MCF 10A (cell line): ENCODE results near the gene CDK5RAP1. TPM values are rescaled to one million over a fixed set of nuclear protein-coding genes. Genes with fewer than 3 reads are reported as not detected.

Experiments used
- BruUV-seq: library from RNA; stranded (reverse); fragments of 400-500 nt; replicated peaks from 2 replicates; lab custom pipeline; 2021; lab: Mats Ljungman, UMichigan
- CTCF ChIA-PET: fragments of 300-600 bp; sonication (Branson Sonifier 250); formaldehyde crosslinking; extraction: SDS; loops from one replicate; lab custom pipeline; 2021; ENCODE audit warnings: antibody characterized with exemption, inconsistent platforms; lab: Yijun Ruan, JAX
- POLR2A ChIA-PET: fragments of 300-600, 350-650 bp; sonication (Branson Sonifier 250); formaldehyde crosslinking; extraction: SDS; loops from one replicate; lab custom pipeline; 2020; ENCODE audit warnings: antibody characterized with exemption, inconsistent platforms; lab: Yijun Ruan, JAX
- DNase-seq: peaks from one replicate; pipeline ENCODE4 v3.0.0-alpha.2; 2018; ENCODE audit not compliant: unreplicated experiment
- H3K27ac Mint-ChIP-seq: one replicate; pipeline ENCODE4 v1.8.0; 2022; ENCODE audit warnings: mild to moderate bottlenecking, low read depth, mixed read lengths; ENCODE audit not compliant: unreplicated experiment
- H3K27me3 Mint-ChIP-seq: one replicate; pipeline ENCODE4 v1.8.0; 2022; ENCODE audit warnings: mixed read lengths; ENCODE audit not compliant: insufficient read depth, unreplicated experiment
- H3K36me3 Mint-ChIP-seq: one replicate; pipeline ENCODE4 v1.8.0; 2022; ENCODE audit warnings: mild to moderate bottlenecking, moderate library complexity, mixed read lengths; ENCODE audit not compliant: insufficient read depth, unreplicated experiment
- H3K4me1 Mint-ChIP-seq: one replicate; pipeline ENCODE4 v1.8.0; 2022; ENCODE audit warnings: mixed read lengths; ENCODE audit not compliant: insufficient read depth, unreplicated experiment
- H3K4me3 Mint-ChIP-seq: one replicate; pipeline ENCODE4 v1.8.0; 2022; ENCODE audit warnings: mild to moderate bottlenecking, moderate library complexity, mixed read lengths; ENCODE audit not compliant: unreplicated experiment
- H3K9me3 Mint-ChIP-seq: one replicate; pipeline ENCODE4 v1.8.0; 2022; ENCODE audit warnings: mixed read lengths; ENCODE audit not compliant: unreplicated experiment
- CTCF ChIP-seq: fragments of 200-600 bp; IDR thresholded peaks from one replicate; pipeline ENCODE4 v1.8.0; 2022; ENCODE audit warnings: antibody characterized with exemption, mild to moderate bottlenecking; ENCODE audit not compliant: unreplicated experiment
- intact Hi-C: fragments of 100-400 bp; cut with micrococcal nuclease; formaldehyde crosslinking; loops from 2 replicates; pipeline ENCODE4 v1.14.1; 2022
- total RNA-seq: library from RNA; stranded (reverse); gene quantifications from 2 replicates; pipeline ENCODE4 v1.2.3, GENCODE V29; 2022

CDK5RAP1 gene
- total RNA-seq, 1 experiment from 2014 or later = 41.0 TPM

- H3K36me3 Mint-ChIP-seq = peaks cover 27% of the 10 kb centered on the region
- no peak overlapping the region for H3K27ac Mint-ChIP-seq
- TF ChIP-seq CTCF = no peak
- ChIA-PET POLR2A (no interaction called here), CTCF (no interaction called here)
- intact Hi-C loops = no loop called here
- H3K27me3 Mint-ChIP-seq = no peaks in the 10 kb centered on the region
- H3K4me3 Mint-ChIP-seq = no peak overlapping the region
- no peak for DNase-seq
- H3K4me1 Mint-ChIP-seq = no peaks in the 10 kb centered on the region
- no TSS peak for BruUV-seq
- no peaks in the 10 kb centered on the region for H3K9me3 Mint-ChIP-seq
Measured at GRCh38 chr20:33349493-33349892, 51.8 kb downstream of the CDK5RAP1 start.

GRCh38 chr20:33348136-33348937 is 53.0 kb downstream of the CDK5RAP1 start:
- H3K9me3 Mint-ChIP-seq = no peaks in the 10 kb centered on the region
- H3K4me1 Mint-ChIP-seq = no peaks in the 10 kb centered on the region
- BruUV-seq = no TSS peak
- CTCF ChIA-PET = interaction anchor here (0.6 kb wide), 2 partner anchors 22 to 923 kb away, joined by 3 to 5 read pairs; no protein-coding TSS in a partner anchor
- POLR2A ChIA-PET = no interaction called here
- TF ChIP-seq CTCF = no peak
- peaks cover 18% of the 10 kb centered on the region for H3K36me3 Mint-ChIP-seq
- no peak overlapping the region for H3K27ac Mint-ChIP-seq
- no peak overlapping the region for H3K4me3 Mint-ChIP-seq
- DNase-seq = no peak
- H3K27me3 Mint-ChIP-seq = no peaks in the 10 kb centered on the region
- intact Hi-C loops = no loop called here

GRCh38 chr20:33345342-33345741 is 56.0 kb downstream of the CDK5RAP1 start:
- no peak overlapping the region for H3K27ac Mint-ChIP-seq
- no peak for TF ChIP-seq CTCF
- no peak overlapping the region for H3K4me3 Mint-ChIP-seq
- H3K9me3 Mint-ChIP-seq = no peaks in the 10 kb centered on the region
- peaks cover 5% of the 10 kb centered on the region for H3K36me3 Mint-ChIP-seq
- BruUV-seq = no TSS peak
- H3K27me3 Mint-ChIP-seq = no peaks in the 10 kb centered on the region
- CTCF ChIA-PET = interaction anchor here (0.6 kb wide), 1 partner anchor 603 kb away, joined by 3 read pairs; no protein-coding TSS in a partner anchor
- POLR2A ChIA-PET = no interaction called here
- intact Hi-C loops = no loop called here
- no peaks in the 10 kb centered on the region for H3K4me1 Mint-ChIP-seq
- DNase-seq = no peak

GRCh38 chr20:33343521-33343920 is 57.8 kb downstream of the CDK5RAP1 start:
- Mint-ChIP-seq H3K4me3 (no peak overlapping the region), H3K9me3 (no peaks in the 10 kb centered on the region), H3K36me3 (no peaks in the 10 kb centered on the region), H3K27me3 (no peaks in the 10 kb centered on the region), H3K27ac (no peak overlapping the region), H3K4me1 (no peaks in the 10 kb centered on the region)
- no TSS peak for BruUV-seq
- ChIA-PET CTCF (no interaction called here), POLR2A (no interaction called here)
- no peak for DNase-seq
- intact Hi-C loops = no loop called here
- no peak for TF ChIP-seq CTCF
